Measurements from ENCODE around the gene GYS1.
"Not testable (repeated sequence)": the region's sequence is repeated elsewhere in the genome, so short reads cannot be mapped to it uniquely, and the experiment has no call there.

Gene GYS1

GRCh38 chr19:48926909-48927308 is 66.2 kb downstream of the GYS1 start:
- H3K27me3 Mint-ChIP-seq: no peaks in the 10 kb centered on the region
- H3K36me3 Mint-ChIP-seq (ENCODE audit: low read depth): no peaks in the 10 kb centered on the region
- H3K4me1 Mint-ChIP-seq (ENCODE audit: low read depth): peaks cover 4% of the 10 kb centered on the region
- no peak overlapping the region for H3K4me3 Mint-ChIP-seq
- no peak overlapping the region for H3K27ac Mint-ChIP-seq
- no peaks in the 10 kb centered on the region for H3K9me3 Mint-ChIP-seq

- not testable (repeated sequence) for H3K27ac Mint-ChIP-seq; H3K9me3 Mint-ChIP-seq; H3K4me3 Mint-ChIP-seq; H3K36me3 Mint-ChIP-seq (ENCODE audit: low read depth); H3K4me1 Mint-ChIP-seq (ENCODE audit: low read depth); H3K27me3 Mint-ChIP-seq
Observed at GRCh38 chr19:48925890-48926289, 67.2 kb downstream of the GYS1 start.

- H3K27me3 Mint-ChIP-seq: no peaks in the 10 kb centered on the region
- no peaks in the 10 kb centered on the region for H3K9me3 Mint-ChIP-seq
- no peak overlapping the region for H3K27ac Mint-ChIP-seq
- H3K4me3 Mint-ChIP-seq: no peak overlapping the region
- H3K4me1 Mint-ChIP-seq (ENCODE audit: low read depth): peaks cover 4% of the 10 kb centered on the region
- peaks cover 11% of the 10 kb centered on the region for H3K36me3 Mint-ChIP-seq (ENCODE audit: low read depth)
Observed at GRCh38 chr19:48925240-48925843, 67.8 kb downstream of the GYS1 start.

- Mint-ChIP-seq H3K36me3 (ENCODE audit: low read depth) (peaks cover 23% of the 10 kb centered on the region), H3K9me3 (no peaks in the 10 kb centered on the region), H3K27ac (no peak overlapping the region), H3K27me3 (no peaks in the 10 kb centered on the region), H3K4me3 (no peak overlapping the region), H3K4me1 (ENCODE audit: low read depth) (peaks cover 4% of the 10 kb centered on the region)
Observed at GRCh38 chr19:48922548-48923490, 70.3 kb downstream of the GYS1 start.

- peaks cover 24% of the 10 kb centered on the region for H3K36me3 Mint-ChIP-seq (ENCODE audit: low read depth)
- no peaks in the 10 kb centered on the region for H3K9me3 Mint-ChIP-seq
- no peak overlapping the region for H3K4me3 Mint-ChIP-seq
- H3K27me3 Mint-ChIP-seq: no peaks in the 10 kb centered on the region
- no peak overlapping the region for H3K27ac Mint-ChIP-seq
- H3K4me1 Mint-ChIP-seq (ENCODE audit: low read depth): peaks cover 2% of the 10 kb centered on the region
Observed at GRCh38 chr19:48921721-48922500, 71.2 kb downstream of the GYS1 start.

DNA sequence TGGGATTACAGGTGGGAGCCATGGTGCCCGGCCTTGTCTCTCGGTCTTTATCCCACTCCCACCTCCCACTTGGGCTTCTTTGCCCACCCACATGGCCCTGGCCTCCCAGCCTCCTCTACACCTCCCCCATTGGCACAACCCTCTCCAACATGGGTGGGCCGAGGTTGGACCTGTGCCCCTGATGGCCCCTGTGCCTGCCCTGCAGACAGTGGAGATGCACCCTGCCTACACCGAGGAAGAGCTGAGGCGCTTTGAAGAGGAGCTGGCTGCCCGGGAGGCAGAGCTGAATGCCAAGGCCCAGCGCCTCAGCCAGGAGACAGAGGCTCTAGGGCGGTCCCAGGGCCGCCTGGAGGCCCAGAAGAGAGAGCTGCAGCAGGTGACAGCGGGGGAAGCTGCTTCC is 72.2 kb downstream of the GYS1 start:
- Mint-ChIP-seq H3K27me3 (no peaks in the 10 kb centered on the region), H3K4me3 (no peak overlapping the region)

GRCh38 chr19:48919271-48919670 is 73.8 kb downstream of the GYS1 start:
- peaks cover 36% of the 10 kb centered on the region for H3K36me3 Mint-ChIP-seq (ENCODE audit: low read depth)
- not testable (repeated sequence) for H3K27ac Mint-ChIP-seq; H3K9me3 Mint-ChIP-seq; H3K4me3 Mint-ChIP-seq; H3K4me1 Mint-ChIP-seq (ENCODE audit: low read depth); H3K27me3 Mint-ChIP-seq

More for the DNA sequence above, 72.2 kb downstream of the GYS1 start:
- H3K36me3 Mint-ChIP-seq (ENCODE audit: low read depth): peaks cover 28% of the 10 kb centered on the region
- H3K9me3 Mint-ChIP-seq: no peaks in the 10 kb centered on the region
- H3K27ac Mint-ChIP-seq: no peak overlapping the region
- no peaks in the 10 kb centered on the region for H3K4me1 Mint-ChIP-seq (ENCODE audit: low read depth)

DNA sequence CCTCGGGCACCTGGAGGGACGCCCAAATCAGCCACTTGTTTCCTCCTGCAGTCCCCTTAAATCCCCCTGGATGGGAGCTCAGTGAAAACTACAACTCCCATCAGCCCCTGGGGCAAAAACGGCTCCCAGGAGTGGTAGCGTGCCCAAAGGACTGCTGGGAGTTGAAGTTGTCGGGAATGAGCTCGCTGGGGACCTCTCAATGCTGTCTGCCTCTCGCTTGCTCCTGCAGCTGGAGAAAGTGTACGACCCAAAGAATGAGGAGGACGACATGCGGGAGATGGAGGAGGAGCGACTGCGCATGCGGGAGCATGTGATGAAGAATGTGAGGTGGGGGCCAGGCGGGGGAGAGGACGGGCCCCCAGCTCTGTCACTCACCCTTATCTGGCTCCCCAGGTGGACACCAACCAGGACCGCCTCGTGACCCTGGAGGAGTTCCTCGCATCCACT is 74.3 kb downstream of the GYS1 start:
- no peak overlapping the region for H3K4me3 Mint-ChIP-seq
- H3K36me3 Mint-ChIP-seq (ENCODE audit: low read depth): peaks cover 39% of the 10 kb centered on the region
- no peaks in the 10 kb centered on the region for H3K9me3 Mint-ChIP-seq
- H3K27me3 Mint-ChIP-seq: no peaks in the 10 kb centered on the region
- peak overlapping the region; percentile 40 for H3K27ac Mint-ChIP-seq
- no peaks in the 10 kb centered on the region for H3K4me1 Mint-ChIP-seq (ENCODE audit: low read depth)

Measured in stimulated activated naive CD8-positive, alpha-beta T cell treated with anti-CD3 and anti-CD28 coated beads, Interleukin-15, Interleukin-2, amounts not matched to agents 100 ng/mL and 50 ng/mL, for 24 hours (primary cell).